Prostate gland (tissue), 2 donors: Measurements from ENCODE around the gene FJX1.

ENCODE experiments used
- POLR2A ChIP-seq: fragments of 450-650 bp; IDR thresholded peaks from one replicate; pipeline ENCODE4 v1.6.1; 2016; ENCODE audit warnings: antibody characterized with exemption, mild to moderate bottlenecking
- POLR2AphosphoS5 ChIP-seq: sonication (generic); formaldehyde crosslinking; IDR thresholded peaks from one replicate; pipeline ENCODE4 v1.6.1; 2017; ENCODE audit warnings: antibody characterized with exemption
- TF ChIP-seq, protein P1 (sequence below), 4 experiments: fragments of 200-600 bp in 2 of 4; fragments of 450-650 bp in 2 of 4; sonication (generic) in 2 of 4; IDR thresholded peaks; 1 replicate in 3 of 4; 2 replicates in 1 of 4; pipeline ENCODE4 v1.5.1; 2016 to 2019; ENCODE audit warnings: antibody characterized with exemption in 4 of 4, mild to moderate bottlenecking in 2 of 4, moderate library complexity in 2 of 4

DNA sequence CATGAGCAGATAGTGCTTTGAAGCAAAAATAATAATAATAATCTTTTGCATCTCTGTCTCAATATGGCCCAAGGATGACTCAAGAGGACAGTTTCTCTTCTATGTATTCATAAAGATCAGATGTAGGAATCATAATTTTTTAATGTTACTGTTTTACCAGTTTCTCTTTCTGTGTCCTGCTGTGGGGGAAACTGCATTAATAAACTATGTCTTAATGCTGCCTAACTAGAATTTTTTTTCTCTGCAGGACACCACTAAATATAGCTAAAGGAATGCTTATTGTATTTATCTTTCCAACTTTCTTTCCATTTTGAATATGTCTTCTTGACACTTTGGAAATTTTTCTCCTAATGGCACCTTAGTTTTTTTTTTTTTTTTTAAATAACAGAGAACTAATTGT, 6.5 kb downstream of the FJX1 start:
- TF ChIP-seq, protein P1, sequence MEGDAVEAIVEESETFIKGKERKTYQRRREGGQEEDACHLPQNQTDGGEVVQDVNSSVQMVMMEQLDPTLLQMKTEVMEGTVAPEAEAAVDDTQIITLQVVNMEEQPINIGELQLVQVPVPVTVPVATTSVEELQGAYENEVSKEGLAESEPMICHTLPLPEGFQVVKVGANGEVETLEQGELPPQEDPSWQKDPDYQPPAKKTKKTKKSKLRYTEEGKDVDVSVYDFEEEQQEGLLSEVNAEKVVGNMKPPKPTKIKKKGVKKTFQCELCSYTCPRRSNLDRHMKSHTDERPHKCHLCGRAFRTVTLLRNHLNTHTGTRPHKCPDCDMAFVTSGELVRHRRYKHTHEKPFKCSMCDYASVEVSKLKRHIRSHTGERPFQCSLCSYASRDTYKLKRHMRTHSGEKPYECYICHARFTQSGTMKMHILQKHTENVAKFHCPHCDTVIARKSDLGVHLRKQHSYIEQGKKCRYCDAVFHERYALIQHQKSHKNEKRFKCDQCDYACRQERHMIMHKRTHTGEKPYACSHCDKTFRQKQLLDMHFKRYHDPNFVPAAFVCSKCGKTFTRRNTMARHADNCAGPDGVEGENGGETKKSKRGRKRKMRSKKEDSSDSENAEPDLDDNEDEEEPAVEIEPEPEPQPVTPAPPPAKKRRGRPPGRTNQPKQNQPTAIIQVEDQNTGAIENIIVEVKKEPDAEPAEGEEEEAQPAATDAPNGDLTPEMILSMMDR (IDR thresholded peaks at IDR 0.05) = no peak
- TF ChIP-seq POLR2A (no peak), POLR2AphosphoS5 (no peak)
